GM12873 (cell line): ENCODE measurements around the gene AKR1D1.

ENCODE experiments used
- CTCF ChIP-seq: IDR thresholded peaks from 2 replicates; pipeline ENCODE4 v1.5.1; 2012; ENCODE audit warnings: low read depth, mild to moderate bottlenecking, moderate library complexity, low read length, control low read depth; ENCODE audit not compliant: insufficient read depth; ENCODE audit errors: missing control alignments

The AKR1D1 gene

DNA sequence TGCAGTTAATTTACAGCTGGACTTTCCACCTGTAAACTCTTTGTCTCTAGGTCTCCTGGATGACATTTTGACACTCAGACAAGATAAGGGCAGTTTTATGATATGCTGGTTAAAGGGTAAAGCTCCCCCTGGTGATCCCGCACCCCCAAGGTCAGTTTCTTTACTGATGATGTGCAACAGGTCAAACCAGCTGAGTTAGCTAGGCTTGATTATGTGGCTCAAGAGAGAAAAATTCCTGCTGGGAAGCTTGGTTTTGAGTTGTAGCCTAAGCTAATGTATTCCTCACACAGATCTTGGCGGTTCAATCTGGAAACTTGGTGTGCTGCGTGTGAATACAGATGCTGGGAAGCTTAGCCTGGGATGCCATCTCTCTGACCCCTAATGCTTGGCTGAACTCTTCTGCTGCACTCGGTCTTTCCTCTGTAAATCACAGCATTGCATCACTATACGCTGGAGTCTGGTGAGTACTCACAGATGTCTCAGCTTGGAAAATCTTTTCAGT is 11.4 kb upstream of the AKR1D1 start:
- no peak for TF ChIP-seq CTCF

- TF ChIP-seq CTCF = no peak
These were observed 10.4 kb upstream of the AKR1D1 start for GRCh38 chr7:138065827-138066226.

GRCh38 chr7:138066954-138067394 is 9.3 kb upstream of the AKR1D1 start:
- no peak for TF ChIP-seq CTCF

- TF ChIP-seq CTCF = no peak
These were observed 8.5 kb upstream of the AKR1D1 start for GRCh38 chr7:138067774-138068173.

DNA sequence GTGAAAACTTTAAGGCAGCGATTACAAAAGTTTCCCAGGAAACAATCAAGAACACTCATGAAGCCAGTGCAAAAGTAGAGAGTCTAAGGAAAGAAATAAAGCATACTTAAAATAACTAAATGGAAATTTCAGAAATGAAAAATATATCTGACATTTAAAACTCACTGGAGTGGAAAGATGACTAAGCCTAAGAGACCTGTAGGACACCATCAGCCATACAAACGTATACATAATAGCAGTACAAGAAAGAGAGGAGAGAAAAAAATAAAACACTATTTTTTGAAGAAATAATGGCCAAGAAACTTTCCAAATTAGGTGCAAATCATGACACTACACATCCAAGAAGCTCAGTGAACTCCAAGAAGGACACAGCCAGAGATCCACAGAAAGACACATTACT is 5.4 kb upstream of the AKR1D1 start:
- no peak for TF ChIP-seq CTCF

DNA sequence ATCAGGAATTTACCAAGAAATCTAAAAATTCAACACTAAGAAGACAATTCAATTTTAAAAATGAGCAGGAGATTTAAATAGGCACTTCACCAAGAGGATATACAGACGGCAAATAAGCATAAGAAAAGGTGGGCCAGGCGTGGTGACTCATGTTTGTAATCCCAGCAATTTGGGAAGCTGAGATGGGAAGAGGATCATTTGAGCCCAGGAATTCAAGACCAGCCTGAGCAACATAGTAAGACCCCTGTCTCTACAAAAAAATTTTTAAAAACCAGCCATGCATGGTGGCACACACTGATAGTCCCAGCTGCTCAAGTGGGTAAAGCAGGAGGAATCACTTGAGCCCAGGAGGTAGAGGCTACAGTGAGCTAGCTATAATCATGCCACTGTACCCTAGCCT is 3.5 kb upstream of the AKR1D1 start:
- no peak for TF ChIP-seq CTCF

GRCh38 chr7:138074121-138074520 is 2.1 kb upstream of the AKR1D1 start:
- no peak for TF ChIP-seq CTCF
